K562 (cell line): ENCODE data around the gene ASIP. TPM values are rescaled to one million over a fixed set of nuclear protein-coding genes. Genes with fewer than 3 reads are reported as not detected.

ENCODE experiments used
- ATF2 ChIP-seq: sonication (generic); formaldehyde crosslinking; IDR thresholded peaks from 2 replicates; pipeline ENCODE4 v1.8.1; 2022; ENCODE audit warnings: missing genetic modification reagents
- BMI1 ChIP-seq: fragments of 150-350 bp; IDR thresholded peaks from 2 replicates; pipeline ENCODE4 v1.6.1; 2014; ENCODE audit warnings: low read length
- CBX5 ChIP-seq: IDR thresholded peaks from 2 replicates; pipeline ENCODE4 v1.6.1; 2014; ENCODE audit warnings: low read depth, borderline replicate concordance
- DEAF1 ChIP-seq: fragments of 450-650 bp; formaldehyde crosslinking; IDR thresholded peaks from 2 replicates; pipeline ENCODE4 v1.4.0; 2020; ENCODE audit warnings: mild to moderate bottlenecking, moderate library complexity
- HDAC8 ChIP-seq: fragments of 450-650 bp; IDR thresholded peaks from 2 replicates; pipeline ENCODE4 v1.6.1; 2016; ENCODE audit warnings: mild to moderate bottlenecking, missing genetic modification characterization, moderate library complexity, missing compliant biosample characterization
- ILF3 ChIP-seq: fragments of 450-650 bp; IDR thresholded peaks from 2 replicates; pipeline ENCODE4 v1.6.1; 2018; ENCODE audit warnings: antibody characterized with exemption, mild to moderate bottlenecking, moderate library complexity, borderline replicate concordance
- MGA ChIP-seq: fragments of 450-650 bp; IDR thresholded peaks from 2 replicates; pipeline ENCODE4 v1.6.1; 2016; ENCODE audit warnings: mild to moderate bottlenecking, moderate library complexity
- MLLT1 ChIP-seq, 2 experiments: fragments of 450-650 bp; IDR thresholded peaks; 2 replicates each; pipeline ENCODE4 v1.6.1; 2016
- NCOA2 ChIP-seq, 2 experiments: fragments of 450-650 bp; IDR thresholded peaks; 2 replicates each; pipeline ENCODE4 v1.6.1; 2018; ENCODE audit warnings: mild to moderate bottlenecking in 2 of 2, moderate library complexity in 1 of 2; ENCODE audit not compliant: partially characterized antibody in 2 of 2
- PHF21A ChIP-seq: fragments of 450-650 bp; IDR thresholded peaks from 2 replicates; pipeline ENCODE4 v1.6.1; 2017; ENCODE audit warnings: low read depth, borderline replicate concordance
- POLR2A ChIP-seq: fragments of 450-650 bp; conservative IDR thresholded peaks from 2 replicates; pipeline ENCODE4 v1.6.1; 2016
- TAF9B ChIP-seq: fragments of 450-650 bp; IDR thresholded peaks from 2 replicates; pipeline ENCODE4 v1.6.1; 2018; ENCODE audit warnings: mild to moderate bottlenecking; ENCODE audit not compliant: partially characterized antibody
- ZNF766 ChIP-seq: fragments of 200-800 bp; sonication (Bioruptor generic); conservative IDR thresholded peaks from 2 replicates; pipeline ENCODE4 v1.6.1; 2016; ENCODE audit warnings: missing genetic modification characterization, missing compliant biosample characterization
- polyA plus RNA-seq, 8 experiments: library from polyadenylated mRNA; depleted of rRNA in 4 of 8; stranded (reverse) in 5 of 8; unstranded in 3 of 8; fragments of >200 nt; fragmentation: Nextera tagmentation in 2 of 8; fragmentation: Illumina TruSeq in 1 of 8; extraction: Ambion mirVana in 2 of 8; extraction: Trizol in 1 of 8; gene quantifications; 2 replicates each; pipeline versions ENCODE4 v1.2.1 to v1.2.3, GENCODE V29; 2011 to 2014; ENCODE audit warnings: inconsistent platforms in 1 of 8, missing spikeins in 1 of 8
- total RNA-seq, 7 experiments: library from RNA; depleted of rRNA in 6 of 7; stranded (reverse); fragments of >200 nt in 6 of 7; fragmentation: Illumina TruSeq in 2 of 7; extraction: Trizol in 2 of 7; gene quantifications; 2 replicates each; pipeline versions ENCODE4 v1.2.1 to v1.2.3, GENCODE V29; 2011 to 2021; ENCODE audit warnings: low replicate concordance in 1 of 7

Gene ASIP
- total and polyA plus RNA-seq, 9 of the 15 experiments (the other 6 are each of a cell fraction or from before 2014, with no cell fraction given) = not detected

- TF ChIP-seq ZNF766 (CRISPR knock-in tag) = no peak
- TF ChIP-seq BMI1 = no peak
- no peak for TF ChIP-seq ATF2 (CRISPR knock-in tag)
- TF ChIP-seq TAF9B = peak; percentile 14
- no peak for TF ChIP-seq CBX5
- 0 out of 2 replicates have a peak, but pooled peaks have one; percentile 1 for TF ChIP-seq POLR2A
- no peak for TF ChIP-seq PHF21A
- no peak for TF ChIP-seq HDAC8 (tag)
- no peak for TF ChIP-seq MLLT1 (IDR thresholded peaks at IDR 0.05)
- no peak for TF ChIP-seq ILF3
- 0 out of 2 replicates have a peak, but pooled peaks have one; percentile 3 for TF ChIP-seq MGA
- peak in 1 of 2 experiments; percentile 18 for TF ChIP-seq NCOA2 (IDR thresholded peaks at IDR 0.05; ENCODE audit: partially characterized antibody in 2 of 2)
- TF ChIP-seq DEAF1 = no peak
Observed at GRCh38 chr20:34216382-34216742, 24.9 kb upstream of the ASIP start (continued).
